ENCODE measurements around the gene ZNF648. TPM values are rescaled to one million over a fixed set of nuclear protein-coding genes. Genes with fewer than 3 reads are reported as not detected.

The ZNF648 gene
- total RNA-seq, 4 donors from 2014 or later, result not detected

- H3K36me3 ChIP-seq, result no peaks in the 10 kb centered on the region
Measured at GRCh38 chr1:182071924-182072323, 10.4 kb upstream of the ZNF648 start.

GRCh38 chr1:182069028-182069466 lies 7.5 kb upstream of the ZNF648 start:
- no peak overlapping the region for H3K4me3 ChIP-seq
- H3K36me3 ChIP-seq, result no peaks in the 10 kb centered on the region
- H3K27me3 ChIP-seq, result no peaks in the 10 kb centered on the region
- DNase-seq, result peak in 1 of 3 donors; percentile 65
- H3K4me1 ChIP-seq, result no peaks in the 10 kb centered on the region
- TF ChIP-seq POLR2A (IDR thresholded peaks at IDR 0.05), result no peak
- TF ChIP-seq CTCF (IDR thresholded peaks at IDR 0.05), result peak in 5 of 6 experiments; percentile 16 to 60 (median 35)
- H3K9me3 ChIP-seq, result no peaks in the 10 kb centered on the region
- no peak overlapping the region for H3K27ac ChIP-seq

More at GRCh38 chr1:182071924-182072323, 10.4 kb upstream of the ZNF648 start:
- no peak for DNase-seq
- H3K27me3 ChIP-seq, result no peaks in the 10 kb centered on the region
- no peaks in the 10 kb centered on the region for H3K9me3 ChIP-seq
- H3K4me1 ChIP-seq, result no peaks in the 10 kb centered on the region
- no peak for TF ChIP-seq CTCF (IDR thresholded peaks at IDR 0.05)
- no peak for TF ChIP-seq POLR2A (IDR thresholded peaks at IDR 0.05)
- H3K4me3 ChIP-seq, result no peak overlapping the region
- H3K27ac ChIP-seq, result no peak overlapping the region

DNA sequence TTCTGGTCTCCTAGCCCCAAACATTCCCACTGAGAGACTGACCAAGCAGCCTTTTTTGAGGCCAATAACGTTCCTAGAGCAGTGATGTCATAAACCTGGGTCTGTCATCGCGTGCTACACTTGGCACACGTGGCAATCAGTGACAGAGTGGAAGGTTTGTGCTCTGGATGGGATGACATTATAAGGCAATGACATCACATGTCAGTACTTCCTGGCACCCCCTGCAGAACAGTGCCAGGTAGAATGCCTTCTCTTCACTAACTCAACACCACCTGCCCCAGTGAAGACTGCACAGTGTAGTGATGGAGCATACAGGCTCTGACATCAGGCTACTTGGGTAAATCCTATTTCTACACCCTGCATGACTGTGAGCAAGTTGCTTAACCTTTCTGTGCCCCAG lies 5.4 kb upstream of the ZNF648 start:
- TF ChIP-seq POLR2A (IDR thresholded peaks at IDR 0.05) (no peak), CTCF (IDR thresholded peaks at IDR 0.05) (no peak)
- no peak for DNase-seq
- no peaks in the 10 kb centered on the region for H3K4me1 ChIP-seq
- no peak overlapping the region for H3K4me3 ChIP-seq
- no peaks in the 10 kb centered on the region for H3K9me3 ChIP-seq
- H3K27ac ChIP-seq, result no peak overlapping the region
- H3K36me3 ChIP-seq, result no peaks in the 10 kb centered on the region
- H3K27me3 ChIP-seq, result no peaks in the 10 kb centered on the region

GRCh38 chr1:182065126-182065845 lies 3.8 kb upstream of the ZNF648 start:
- no peaks in the 10 kb centered on the region for H3K4me1 ChIP-seq
- TF ChIP-seq POLR2A (IDR thresholded peaks at IDR 0.05) (no peak), CTCF (IDR thresholded peaks at IDR 0.05) (no peak)
- DNase-seq, result no peak
- no peak overlapping the region for H3K27ac ChIP-seq
- no peaks in the 10 kb centered on the region for H3K36me3 ChIP-seq
- H3K27me3 ChIP-seq, result no peaks in the 10 kb centered on the region
- no peaks in the 10 kb centered on the region for H3K9me3 ChIP-seq
- H3K4me3 ChIP-seq, result no peak overlapping the region

- no peaks in the 10 kb centered on the region for H3K36me3 ChIP-seq
Measured at GRCh38 chr1:182064611-182065010, 3.1 kb upstream of the ZNF648 start.

More at GRCh38 chr1:182064611-182065010, 3.1 kb upstream of the ZNF648 start:
- Histone ChIP-seq H3K27me3 (no peaks in the 10 kb centered on the region), H3K27ac (no peak overlapping the region), H3K4me3 (no peak overlapping the region), H3K9me3 (no peaks in the 10 kb centered on the region), H3K4me1 (no peaks in the 10 kb centered on the region)
- DNase-seq, result no peak
- no peak for TF ChIP-seq CTCF (IDR thresholded peaks at IDR 0.05)
- no peak for TF ChIP-seq POLR2A (IDR thresholded peaks at IDR 0.05)

Measured in Peyer's patch (tissue), 4 donors.